HepG2 (cell line): Measurements from ENCODE around the gene LCMT2. TPM values are rescaled to one million over a fixed set of nuclear protein-coding genes. Genes with fewer than 3 reads are reported as not detected.

Source experiments
- CBX5 ChIP-seq: sonication (generic); formaldehyde crosslinking; IDR thresholded peaks from 2 replicates; pipeline ENCODE4 v1.4.0; 2020; ENCODE audit warnings: missing genetic modification reagents, borderline replicate concordance
- GATA4 ChIP-seq: sonication (generic); IDR thresholded peaks from 2 replicates; pipeline ENCODE4 v1.6.1; 2016; ENCODE audit warnings: antibody characterized with exemption, low read depth, borderline replicate concordance
- HMG20A ChIP-seq: IDR thresholded peaks from 2 replicates; pipeline ENCODE4 v1.6.1; 2016; ENCODE audit warnings: borderline replicate concordance
- HMG20B ChIP-seq: conservative IDR thresholded peaks from 2 replicates; pipeline ENCODE4 v1.6.1; 2016; ENCODE audit warnings: missing genetic modification reagents, missing compliant biosample characterization
- MAX ChIP-seq: IDR thresholded peaks from 2 replicates; pipeline ENCODE4 v1.6.1; 2012; ENCODE audit warnings: inconsistent platforms
- RBM22 ChIP-seq: fragments of 200-400 bp; formaldehyde crosslinking; optimal IDR thresholded peaks from 2 replicates; pipeline ENCODE3; 2017; ENCODE audit warnings: mild to moderate bottlenecking, low read length, moderate library complexity
- SCMH1 ChIP-seq: sonication (generic); formaldehyde crosslinking; IDR thresholded peaks from 2 replicates; pipeline ENCODE4 v1.9.0; 2021; ENCODE audit warnings: missing genetic modification reagents, mild to moderate bottlenecking, borderline replicate concordance
- THAP11 ChIP-seq: IDR thresholded peaks from 2 replicates; pipeline ENCODE4 v1.6.1; 2016; ENCODE audit warnings: missing biosample characterization, missing genetic modification reagents
- ZNF160 ChIP-seq: sonication (generic); formaldehyde crosslinking; IDR thresholded peaks from 2 replicates; pipeline ENCODE4 v1.8.0; 2022; ENCODE audit warnings: mild to moderate bottlenecking, inconsistent platforms, missing genetic modification reagents
- ZNF33B ChIP-seq: sonication (generic); formaldehyde crosslinking; IDR thresholded peaks from 2 replicates; pipeline ENCODE4 v1.5.1; 2020; ENCODE audit warnings: mild to moderate bottlenecking, missing genetic modification reagents
- ZNF597 ChIP-seq: sonication (generic); formaldehyde crosslinking; IDR thresholded peaks from 2 replicates; pipeline ENCODE4 v1.5.0; 2020; ENCODE audit warnings: missing genetic modification reagents
- ZNF672 ChIP-seq: sonication (generic); formaldehyde crosslinking; IDR thresholded peaks from 2 replicates; pipeline ENCODE4 v1.8.1; 2022; ENCODE audit warnings: missing genetic modification reagents
- ZNF687 ChIP-seq: sonication (generic); formaldehyde crosslinking; IDR thresholded peaks from 2 replicates; pipeline ENCODE4 v1.5.1; 2020; ENCODE audit warnings: mild to moderate bottlenecking, missing genetic modification reagents, moderate library complexity
- ZNF782 ChIP-seq: sonication (generic); formaldehyde crosslinking; IDR thresholded peaks from 2 replicates; pipeline ENCODE4 v1.4.0; 2020; ENCODE audit warnings: missing genetic modification reagents, mild to moderate bottlenecking, borderline replicate concordance
- polyA plus RNA-seq, 8 experiments: library from polyadenylated mRNA; depleted of rRNA in 3 of 8; stranded (reverse) in 7 of 8; unstranded in 1 of 8; fragments of >200 nt; fragmentation: Illumina TruSeq in 4 of 8; extraction: Trizol in 4 of 8; gene quantifications; 2 replicates each; pipeline versions ENCODE4 v1.2.1 to v1.2.3, GENCODE V29; 2011 to 2016; ENCODE audit warnings: low read depth in 4 of 8, missing spikeins in 1 of 8, mixed read lengths in 1 of 8; ENCODE audit not compliant: insufficient read depth in 1 of 8
- total RNA-seq, 5 experiments: library from RNA; depleted of rRNA; stranded (reverse); fragments of >200 nt; fragmentation: Illumina TruSeq; extraction: Trizol; gene quantifications; 2 replicates each; pipeline ENCODE4 v1.2.3, GENCODE V29; 2016; ENCODE audit warnings: low read depth in 1 of 5
- TF ChIP-seq, protein P1 (sequence below): sonication (generic); formaldehyde crosslinking; IDR thresholded peaks from 2 replicates; pipeline ENCODE4 v1.5.1; 2020; ENCODE audit warnings: mild to moderate bottlenecking, moderate library complexity, missing genetic modification reagents

LCMT2 gene
- total and polyA plus RNA-seq, 2 of the 13 experiments (the other 11 are each of a cell fraction or from before 2014, with no cell fraction given) = 6.9 to 9.1 TPM

DNA sequence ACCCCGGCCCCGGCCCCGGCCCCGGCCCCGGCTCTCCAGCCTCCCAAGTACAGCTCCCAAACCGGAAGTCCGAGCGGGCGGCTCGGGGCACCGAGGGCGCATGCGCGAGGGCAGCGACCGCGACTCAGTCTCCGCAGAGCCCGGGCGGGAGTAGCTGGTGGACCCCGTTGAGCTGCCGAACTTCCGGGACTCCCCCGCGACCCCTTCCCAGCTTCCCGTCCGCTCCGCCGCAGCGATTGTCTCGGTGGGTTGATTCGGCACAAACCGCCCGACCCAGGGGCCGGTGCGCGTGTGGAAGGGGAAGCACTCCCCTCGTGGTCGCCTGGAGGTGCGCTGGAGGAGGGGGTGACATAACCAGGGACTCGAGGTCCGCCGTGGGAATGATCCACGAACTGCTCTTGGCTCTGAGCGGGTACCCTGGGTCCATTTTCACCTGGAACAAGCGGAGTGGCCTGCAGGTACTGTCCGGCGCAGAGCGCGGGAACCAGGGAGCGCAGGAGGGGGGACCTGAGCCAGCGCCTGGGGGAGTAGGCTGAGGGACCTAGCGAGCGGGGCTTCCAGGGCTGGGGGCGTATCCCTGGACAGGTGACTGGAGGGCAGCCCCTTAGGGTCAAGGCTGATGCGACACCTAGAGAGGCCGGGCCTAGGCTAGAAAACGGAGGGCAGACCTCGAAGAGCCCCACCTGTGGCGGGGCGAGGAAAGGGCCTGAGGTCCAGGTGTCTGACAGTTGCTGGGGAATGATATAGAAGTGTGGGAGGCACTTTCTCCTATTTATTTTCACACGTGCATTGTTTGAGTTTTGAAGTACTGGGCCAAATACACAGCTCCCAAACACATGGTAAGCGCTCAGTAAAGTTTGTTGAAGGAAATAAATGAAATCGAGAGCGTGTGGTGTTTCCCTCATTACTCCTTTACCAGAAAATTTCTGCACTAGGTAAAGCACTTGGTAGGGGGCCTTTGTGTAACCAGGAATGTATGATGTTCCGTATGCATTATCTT is 40.9 kb upstream of the LCMT2 start, which contains the start of the genes TUBGCP4 and ZSCAN29 (continued):
- TF ChIP-seq, protein P1, sequence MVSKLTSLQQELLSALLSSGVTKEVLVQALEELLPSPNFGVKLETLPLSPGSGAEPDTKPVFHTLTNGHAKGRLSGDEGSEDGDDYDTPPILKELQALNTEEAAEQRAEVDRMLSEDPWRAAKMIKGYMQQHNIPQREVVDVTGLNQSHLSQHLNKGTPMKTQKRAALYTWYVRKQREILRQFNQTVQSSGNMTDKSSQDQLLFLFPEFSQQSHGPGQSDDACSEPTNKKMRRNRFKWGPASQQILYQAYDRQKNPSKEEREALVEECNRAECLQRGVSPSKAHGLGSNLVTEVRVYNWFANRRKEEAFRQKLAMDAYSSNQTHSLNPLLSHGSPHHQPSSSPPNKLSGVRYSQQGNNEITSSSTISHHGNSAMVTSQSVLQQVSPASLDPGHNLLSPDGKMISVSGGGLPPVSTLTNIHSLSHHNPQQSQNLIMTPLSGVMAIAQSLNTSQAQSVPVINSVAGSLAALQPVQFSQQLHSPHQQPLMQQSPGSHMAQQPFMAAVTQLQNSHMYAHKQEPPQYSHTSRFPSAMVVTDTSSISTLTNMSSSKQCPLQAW (CRISPR knock-in tag) = 0 out of 2 replicates have a peak, but pooled peaks have one; percentile 15
- TF ChIP-seq ZNF33B (CRISPR knock-in tag) (peak; percentile 81; the same call in 1 of the 2 replicates), ZNF160 (CRISPR knock-in tag) (peak; percentile 87), HMG20B (no peak), HMG20A (CRISPR knock-in tag) (no peak), ZNF672 (CRISPR knock-in tag) (no peak), SCMH1 (no peak), ZNF597 (CRISPR knock-in tag) (no peak), MAX (peak; percentile 63; the same call in 1 of the 2 replicates), RBM22 (no peak), CBX5 (CRISPR knock-in tag) (no peak), GATA4 (0 out of 2 replicates have a peak, but pooled peaks have one; percentile 23), ZNF782 (CRISPR knock-in tag) (peak; percentile 81), ZNF687 (CRISPR knock-in tag) (peak; percentile 92), THAP11 (peak; percentile 76)
